Muscle of arm (tissue), 12 donors: ENCODE results near the gene NEUROD6. TPM values are rescaled to one million over a fixed set of nuclear protein-coding genes. Genes with fewer than 3 reads are reported as not detected.

Source experiments
- DNase-seq: peaks from one replicate; pipeline ENCODE4 v3.0.0-alpha.2; 2013
- polyA plus RNA-seq, 12 donors: library from polyadenylated mRNA; unstranded; fragments of 120-200 nt; gene quantifications; one replicate each; pipeline ENCODE4 v1.2.1, GENCODE V29; 2013; ENCODE audit not compliant: insufficient read length in 12 of 12

Gene NEUROD6
- polyA plus RNA-seq, 12 donors = 0.11 to 0.96 (median 0.18) TPM; not detected in 4

- DNase-seq = peak; percentile 77
Observed at GRCh38 chr7:31335161-31335856, 5.2 kb downstream of the NEUROD6 start.

- DNase-seq = no peak
Observed at GRCh38 chr7:31333291-31333690, 7.2 kb downstream of the NEUROD6 start.

GRCh38 chr7:31327071-31327470 is 13.5 kb downstream of the NEUROD6 start:
- DNase-seq = no peak

- DNase-seq = no peak
Observed at GRCh38 chr7:31326416-31326815, 14.1 kb downstream of the NEUROD6 start.

GRCh38 chr7:31323101-31323500 is 17.4 kb downstream of the NEUROD6 start:
- DNase-seq = no peak

- no peak for DNase-seq
Observed at GRCh38 chr7:31320675-31321074, 19.9 kb downstream of the NEUROD6 start.

GRCh38 chr7:31318313-31318712 is 22.2 kb downstream of the NEUROD6 start:
- no peak for DNase-seq

- no peak for DNase-seq
Observed at GRCh38 chr7:31316876-31317275, 23.6 kb downstream of the NEUROD6 start.

GRCh38 chr7:31315758-31316157 is 24.8 kb downstream of the NEUROD6 start:
- DNase-seq = no peak

GRCh38 chr7:31314781-31315180 is 25.7 kb downstream of the NEUROD6 start:
- no peak for DNase-seq

- DNase-seq = no peak
Observed at GRCh38 chr7:31312889-31313288, 27.6 kb downstream of the NEUROD6 start.

- DNase-seq = peak; percentile 82
Observed at GRCh38 chr7:31311552-31311951, 29.0 kb downstream of the NEUROD6 start.

GRCh38 chr7:31310321-31310935 is 30.1 kb downstream of the NEUROD6 start:
- peak; percentile 45 for DNase-seq

- no peak for DNase-seq
Observed at GRCh38 chr7:31309407-31309806, 31.1 kb downstream of the NEUROD6 start.

- no peak for DNase-seq
Observed at GRCh38 chr7:31308652-31309051, 31.9 kb downstream of the NEUROD6 start.

- DNase-seq = no peak
Observed at GRCh38 chr7:31307972-31308371, 32.6 kb downstream of the NEUROD6 start.

GRCh38 chr7:31305260-31305659 is 35.3 kb downstream of the NEUROD6 start:
- no peak for DNase-seq

- no peak for DNase-seq
Observed at GRCh38 chr7:31304446-31304845, 36.1 kb downstream of the NEUROD6 start.

- peak; percentile 59 for DNase-seq
Observed at GRCh38 chr7:31302356-31302755, 38.2 kb downstream of the NEUROD6 start.

- no peak for DNase-seq
Observed at GRCh38 chr7:31299336-31299735, 41.2 kb downstream of the NEUROD6 start.

- no peak for DNase-seq
Observed at GRCh38 chr7:31290601-31291000, 49.9 kb downstream of the NEUROD6 start.
